Left ventricle myocardium superior (tissue), 1 donor: Measurements from ENCODE around the gene TRIM56. TPM values are rescaled to one million over a fixed set of nuclear protein-coding genes. Genes with fewer than 3 reads are reported as not detected.
"Not testable (repeated sequence)": the region's sequence is repeated elsewhere in the genome, so short reads cannot be mapped to it uniquely, and the experiment has no call there.

Experiments
- ATAC-seq: fragments of 200-7000 bp; cut with Tn5 transposase; one replicate; pipeline ENCODE4 v1.9.1; 2020; ENCODE audit warnings: mild to moderate bottlenecking, moderate library complexity
- DNase-seq: peaks from one replicate; pipeline ENCODE4 v3.0.0-alpha.2; 2020
- intact Hi-C: fragments of 100-400 bp; cut with micrococcal nuclease; formaldehyde crosslinking; loops from one replicate; pipeline ENCODE4 v1.11.0; 2022
- total RNA-seq: library from RNA; stranded (reverse); fragmentation: NEBNext Ultra II Directional; extraction: Animal tissue kit (Norgen Biotek cat#: 25700); gene quantifications from one replicate; pipeline ENCODE4 v1.2.1, GENCODE V29; 2021
- donor health status: DM: no; HTN: yes; CAD: no; lungs with severe emphysema.

The TRIM56 gene
- total RNA-seq, 1 donor from 2014 or later = 16.6 TPM

DNA sequence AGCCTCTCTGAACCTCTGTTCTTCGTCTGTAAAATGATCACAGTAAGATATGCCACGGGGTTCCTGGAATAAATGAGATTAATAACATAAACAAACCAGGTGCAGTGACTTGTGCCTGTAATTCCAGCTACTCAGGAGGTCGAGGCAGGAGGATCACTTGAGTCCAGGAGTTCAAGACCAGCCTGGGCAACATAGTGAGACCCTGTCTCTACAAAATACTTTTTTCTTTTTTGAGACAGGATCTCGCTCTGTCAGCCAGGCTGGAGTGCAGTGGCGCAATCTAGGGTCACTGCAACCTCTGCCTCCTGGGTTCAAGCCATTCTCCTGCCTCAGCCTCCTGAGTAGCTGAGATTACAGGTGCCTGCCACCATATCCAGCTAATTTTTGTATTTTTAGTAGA is 20.0 kb downstream of the TRIM56 start:
- ATAC-seq, DNase-seq, intact Hi-C loops: not testable (repeated sequence)

DNA sequence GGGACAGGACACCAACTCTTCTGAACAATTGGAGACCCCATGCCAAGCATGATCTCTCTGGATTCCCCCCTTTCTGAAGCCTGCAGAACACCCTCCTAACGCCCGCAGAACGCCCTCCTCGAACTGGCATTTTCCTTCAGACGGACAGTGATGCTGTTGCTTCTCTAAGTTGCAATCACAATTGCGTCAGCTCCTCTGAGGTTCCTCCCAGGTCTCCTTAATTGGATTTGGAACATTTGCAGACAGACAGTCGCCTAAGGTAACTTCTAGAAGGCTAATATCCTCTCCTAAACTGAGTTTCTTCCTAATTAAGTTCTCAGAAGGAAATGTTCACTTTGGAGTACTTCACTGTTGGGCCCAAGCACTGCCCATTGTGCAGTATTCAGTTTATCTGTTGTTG is 21.1 kb downstream of the TRIM56 start:
- no peak for DNase-seq
- no peak for ATAC-seq
- intact Hi-C loops = no loop called here

DNA sequence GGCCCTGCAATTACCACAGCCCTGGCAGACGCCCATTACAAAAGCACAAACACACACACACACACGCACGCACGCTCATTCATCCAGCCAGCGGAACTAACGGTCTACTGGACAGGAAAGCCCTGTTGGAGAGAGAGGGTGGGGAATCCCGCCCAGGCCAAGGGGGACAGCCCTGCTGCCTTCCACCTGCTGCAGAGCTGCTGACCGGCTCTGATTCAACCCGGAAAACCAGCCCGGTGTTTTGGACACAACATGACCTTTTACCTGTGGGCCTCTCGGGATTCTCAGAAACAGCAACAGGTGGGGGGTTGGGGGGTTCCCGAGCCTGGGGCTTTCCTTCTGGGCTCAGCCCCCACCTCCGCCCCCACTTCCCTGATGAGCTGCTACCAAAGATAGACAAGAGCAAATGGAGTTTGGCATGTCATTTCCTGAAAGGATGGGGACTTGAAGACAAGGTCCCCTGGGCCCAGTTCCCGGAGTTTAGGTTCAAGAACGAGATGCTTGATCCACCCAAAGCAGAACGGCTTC is 23.1 kb downstream of the TRIM56 start:
- intact Hi-C loops = no loop called here
- ATAC-seq (peak; percentile 57), DNase-seq (peak; percentile 67)

DNA sequence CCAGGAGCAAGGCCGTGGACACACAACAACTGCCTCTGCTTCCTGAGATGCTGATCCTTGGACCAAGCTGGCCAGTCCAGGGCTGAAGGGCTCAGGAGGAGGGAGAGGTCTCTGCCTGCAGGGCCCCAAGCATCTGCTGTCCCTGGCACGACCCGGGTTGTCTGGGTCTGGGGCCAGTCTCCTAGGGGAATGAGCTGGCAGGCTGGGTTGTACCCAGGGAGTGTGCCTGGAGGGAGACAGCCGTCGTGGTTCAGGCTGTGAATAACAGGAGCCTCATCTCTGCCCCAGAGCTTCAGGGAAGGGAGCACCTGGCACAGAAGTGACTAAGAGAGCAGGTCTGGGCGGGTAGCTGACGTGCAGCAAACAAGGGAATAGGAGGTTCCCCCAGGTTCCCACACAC is 23.7 kb downstream of the TRIM56 start:
- ATAC-seq = no peak
- DNase-seq = no peak
- intact Hi-C loops = no loop called here

DNA sequence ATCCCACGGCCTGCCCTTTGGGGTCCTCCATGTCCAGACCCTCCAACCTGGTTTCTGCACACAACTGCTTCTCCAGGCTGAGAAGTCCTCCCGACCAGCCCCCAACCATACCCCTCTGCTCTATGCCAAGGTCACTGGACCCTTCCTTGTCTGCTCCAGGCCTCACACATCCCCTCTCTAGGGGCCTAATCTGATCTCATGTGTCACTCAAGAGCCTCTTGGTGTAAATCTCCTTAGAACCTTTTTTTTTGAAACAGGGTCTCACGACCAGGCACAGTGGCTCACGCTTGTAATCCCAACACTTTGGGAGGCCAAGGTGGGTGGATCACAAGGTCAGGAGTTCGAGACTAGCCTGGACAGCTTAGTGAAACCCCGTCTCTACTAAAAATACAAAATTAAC is 24.1 kb downstream of the TRIM56 start:
- intact Hi-C loops = no loop called here
- no peak for ATAC-seq
- no peak for DNase-seq

DNA sequence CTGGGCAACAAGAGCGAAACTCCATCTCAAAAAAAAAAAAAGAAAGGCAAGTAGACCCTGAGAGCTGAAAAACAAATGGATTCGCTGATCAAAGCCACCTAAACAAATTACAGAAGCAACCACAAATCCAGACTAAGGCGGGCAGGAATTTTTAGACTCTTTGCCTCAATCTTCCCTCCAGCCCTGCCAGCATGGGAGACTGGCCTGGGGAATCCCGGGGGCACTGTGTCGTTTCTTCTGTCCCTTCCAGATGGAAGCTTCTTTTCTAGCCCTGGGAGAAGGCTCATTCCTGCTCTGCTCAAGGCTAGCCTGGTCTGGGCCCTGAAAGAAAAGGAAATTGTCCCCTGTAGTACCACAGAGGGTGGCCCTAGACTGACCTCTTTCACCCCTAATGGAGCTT is 26.0 kb downstream of the TRIM56 start:
- DNase-seq (no peak), ATAC-seq (no peak)
- intact Hi-C loops = no loop called here

DNA sequence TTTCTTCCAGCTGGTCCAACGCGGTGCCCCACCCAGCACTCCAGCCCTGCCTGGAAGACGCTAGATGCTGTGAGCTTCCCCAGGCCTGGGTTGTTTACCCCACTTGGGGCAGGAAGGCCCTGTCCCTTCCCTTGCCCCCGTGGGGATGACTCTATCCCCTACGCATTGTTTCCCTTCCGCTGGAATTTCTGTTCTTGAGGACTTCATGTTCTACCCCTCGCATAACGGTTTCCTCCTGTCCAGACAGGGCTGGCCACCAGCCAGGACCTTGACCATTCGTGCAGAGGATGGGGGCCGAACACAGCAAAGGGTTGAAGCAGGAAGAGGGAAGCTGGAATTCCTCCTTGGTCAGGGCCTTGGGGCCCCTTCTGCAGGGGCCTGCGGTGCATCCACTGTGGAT is 27.0 kb downstream of the TRIM56 start:
- ATAC-seq (peak; percentile 86), DNase-seq (peak; percentile 86)
- intact Hi-C loops = no loop called here

DNA sequence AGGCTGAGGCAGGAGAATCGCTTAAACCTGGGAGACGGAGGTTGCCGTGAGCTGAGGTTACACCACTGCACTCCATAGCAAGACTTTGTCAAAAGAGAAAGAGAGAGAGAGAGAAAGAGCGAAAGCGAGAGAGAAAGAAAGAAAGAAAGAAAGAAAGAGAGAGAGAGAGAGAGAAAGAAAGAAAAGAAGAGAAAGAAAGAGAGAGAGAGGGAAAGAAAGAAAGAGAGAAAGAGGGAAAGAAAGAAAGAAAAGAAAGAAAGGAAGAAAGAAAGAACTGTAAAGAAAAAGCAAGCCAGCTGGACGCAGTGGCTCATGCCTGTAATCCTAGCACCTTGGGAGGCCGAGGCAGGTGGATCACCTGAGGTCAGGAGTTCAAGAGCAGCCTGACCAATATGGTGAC is 27.9 kb downstream of the TRIM56 start:
- intact Hi-C loops, ATAC-seq, DNase-seq: not testable (repeated sequence)

DNA sequence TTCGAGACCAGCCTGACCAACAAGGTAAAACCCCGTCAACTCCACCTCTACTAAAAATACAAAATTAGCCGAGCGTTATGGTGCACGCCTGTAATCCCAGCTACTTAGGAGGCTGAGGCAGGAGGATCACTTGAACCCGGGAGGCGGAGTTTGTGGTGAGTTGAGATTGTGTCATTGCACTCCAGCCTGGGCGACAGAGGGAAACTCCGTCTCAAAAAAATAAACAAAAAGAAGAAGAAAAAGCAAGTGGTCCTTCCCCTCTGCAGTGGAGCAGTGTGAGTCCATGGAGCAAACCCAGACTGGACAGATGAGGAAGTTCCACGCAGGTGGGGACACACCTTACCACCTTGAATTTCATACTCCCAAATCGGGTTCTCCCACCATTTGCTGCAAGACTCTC is 28.6 kb downstream of the TRIM56 start:
- no peak for ATAC-seq
- DNase-seq = no peak
- intact Hi-C loops = no loop called here

DNA sequence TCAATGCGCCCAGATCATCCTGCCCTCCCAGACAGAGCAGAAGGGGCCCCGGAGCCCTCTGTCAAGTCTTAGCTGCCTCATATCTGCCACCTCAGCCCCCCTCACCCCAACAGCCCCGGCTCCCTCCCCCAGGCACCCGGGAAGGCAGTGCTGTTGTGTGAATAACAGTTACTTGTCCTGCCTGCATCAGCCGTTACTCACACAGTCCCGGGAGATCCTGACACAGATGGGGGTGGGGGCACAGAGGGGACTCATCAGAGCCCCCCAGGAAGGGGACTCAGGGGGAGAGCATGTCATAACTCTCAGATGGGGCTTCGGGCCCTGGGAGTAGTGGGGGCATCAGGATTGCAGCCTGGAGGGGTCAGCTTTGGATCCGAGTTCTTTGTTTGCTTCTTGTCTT is 29.2 kb downstream of the TRIM56 start:
- intact Hi-C loops = no loop called here
- ATAC-seq = no peak
- no peak for DNase-seq

DNA sequence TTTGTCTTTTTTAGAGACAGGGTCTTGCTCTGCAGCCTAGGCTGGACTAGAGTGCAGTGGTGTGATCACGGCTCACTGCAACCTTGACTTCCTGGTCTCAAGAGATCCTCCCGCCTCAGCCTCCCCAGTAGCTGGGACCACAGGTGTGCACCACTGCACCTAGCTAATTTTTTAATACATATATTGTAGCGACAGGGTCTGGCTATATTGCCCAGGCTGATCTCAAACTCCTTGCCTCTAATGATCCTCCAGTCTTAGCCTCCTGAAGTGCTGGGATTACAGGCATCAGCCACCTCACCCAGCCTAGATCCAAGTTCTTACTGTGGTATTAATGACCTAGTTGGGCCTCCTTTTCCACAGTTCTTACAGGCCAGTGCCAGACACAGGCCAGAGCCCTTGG is 29.9 kb downstream of the TRIM56 start:
- DNase-seq (no peak), ATAC-seq (no peak)
- intact Hi-C loops = no loop called here

DNA sequence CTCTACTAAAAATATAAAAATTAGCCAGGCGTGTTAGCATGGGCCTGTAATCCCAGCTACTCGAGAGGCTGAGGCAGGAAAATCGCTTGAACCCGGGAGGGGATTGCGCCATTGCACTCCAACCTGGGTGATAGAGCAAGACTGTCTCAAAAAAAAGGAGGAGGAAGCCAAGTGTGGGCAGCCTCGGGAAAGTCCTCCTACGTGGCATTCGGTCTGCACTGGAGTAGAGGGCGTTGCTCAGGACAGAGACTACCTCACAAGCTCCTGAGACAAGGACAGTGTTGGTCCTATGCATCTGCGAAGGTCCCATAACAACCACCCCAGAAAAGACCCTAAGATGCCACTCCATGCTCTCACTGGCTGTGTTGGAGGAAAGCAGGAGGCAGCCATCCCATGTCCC is 31.6 kb downstream of the TRIM56 start:
- ATAC-seq = no peak
- DNase-seq = no peak
- intact Hi-C loops = no loop called here

DNA sequence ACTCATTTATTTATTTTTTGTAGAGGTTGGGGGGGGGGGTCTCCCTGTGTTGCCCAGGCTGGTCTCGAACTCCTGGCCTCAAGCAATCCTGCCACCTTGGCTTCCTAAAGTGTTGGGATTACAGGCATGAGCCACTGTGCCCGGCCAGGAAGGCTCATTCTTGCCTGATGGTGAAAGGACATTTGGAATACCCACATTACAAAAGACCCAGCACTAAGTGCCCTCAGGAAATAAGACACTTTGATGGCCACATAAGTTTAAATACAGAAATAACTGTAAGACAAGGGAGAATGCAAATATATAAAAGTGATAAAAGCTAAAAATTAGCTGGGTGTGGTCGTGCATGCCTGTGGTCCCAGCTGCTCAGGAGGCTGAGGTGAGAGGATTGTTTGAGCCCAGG is 33.6 kb downstream of the TRIM56 start:
- DNase-seq = no peak

DNA sequence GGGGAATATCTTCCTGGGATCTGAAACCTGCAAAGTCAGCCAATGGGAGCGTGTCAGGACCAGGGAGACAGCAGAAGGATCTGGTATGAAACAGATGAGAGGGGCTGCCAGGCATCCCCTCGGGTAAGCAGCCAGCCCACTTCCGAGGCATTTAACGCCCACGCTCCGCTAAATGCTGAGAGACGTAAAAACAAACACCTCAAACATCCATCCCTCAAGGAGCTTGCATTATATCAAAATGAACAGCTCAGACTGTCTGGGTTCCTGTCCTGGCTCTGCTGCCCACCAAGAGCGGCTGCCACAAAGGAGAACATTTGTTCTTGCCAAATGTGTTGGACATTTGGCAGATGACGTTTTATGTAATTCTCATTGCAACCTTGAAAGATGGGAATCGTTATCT is 34.6 kb downstream of the TRIM56 start:
- DNase-seq (no peak), ATAC-seq (no peak)
- intact Hi-C loops = no loop called here

More for the DNA sequence above, 33.6 kb downstream of the TRIM56 start:
- no peak for ATAC-seq
- intact Hi-C loops = no loop called here

DNA sequence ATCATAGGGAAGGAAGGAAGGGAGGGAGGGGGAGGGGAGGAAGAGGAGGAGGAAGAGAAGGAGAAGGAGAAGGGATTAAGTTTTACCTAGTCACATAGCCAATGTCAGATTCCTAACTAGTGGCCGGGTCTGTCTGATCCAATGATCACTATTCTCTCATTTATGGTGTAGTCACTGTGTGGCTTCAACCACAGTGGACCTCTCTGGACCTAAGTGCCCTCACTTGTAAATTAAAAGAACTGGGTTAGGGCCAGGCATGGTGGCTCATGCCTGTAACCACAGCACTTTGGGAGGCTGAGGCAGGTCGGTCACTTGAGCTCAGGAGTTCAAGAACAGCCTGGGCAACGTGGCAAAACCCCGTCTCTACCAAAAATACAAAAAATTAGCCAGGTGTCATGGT is 35.0 kb downstream of the TRIM56 start:
- ATAC-seq (no peak), DNase-seq (no peak)
- intact Hi-C loops = no loop called here

DNA sequence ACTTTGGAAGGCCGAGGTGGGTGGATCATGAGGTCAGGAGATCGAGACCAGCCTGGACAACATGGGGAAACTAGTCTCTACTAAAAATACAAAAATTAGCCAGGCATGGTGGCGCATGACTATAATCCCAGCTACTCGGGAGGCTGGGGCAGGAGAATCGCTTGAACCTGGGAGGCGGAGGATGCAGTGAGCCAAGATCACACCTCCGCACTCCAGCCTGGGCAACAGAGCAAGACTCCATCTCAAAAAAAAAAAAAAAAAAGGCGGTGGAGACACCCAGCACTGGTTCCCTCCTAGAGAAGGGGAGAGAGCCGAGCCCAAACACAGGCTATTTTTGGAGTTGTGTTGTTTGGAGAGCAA is 36.3 kb downstream of the TRIM56 start:
- intact Hi-C loops, ATAC-seq, DNase-seq: not testable (repeated sequence)

DNA sequence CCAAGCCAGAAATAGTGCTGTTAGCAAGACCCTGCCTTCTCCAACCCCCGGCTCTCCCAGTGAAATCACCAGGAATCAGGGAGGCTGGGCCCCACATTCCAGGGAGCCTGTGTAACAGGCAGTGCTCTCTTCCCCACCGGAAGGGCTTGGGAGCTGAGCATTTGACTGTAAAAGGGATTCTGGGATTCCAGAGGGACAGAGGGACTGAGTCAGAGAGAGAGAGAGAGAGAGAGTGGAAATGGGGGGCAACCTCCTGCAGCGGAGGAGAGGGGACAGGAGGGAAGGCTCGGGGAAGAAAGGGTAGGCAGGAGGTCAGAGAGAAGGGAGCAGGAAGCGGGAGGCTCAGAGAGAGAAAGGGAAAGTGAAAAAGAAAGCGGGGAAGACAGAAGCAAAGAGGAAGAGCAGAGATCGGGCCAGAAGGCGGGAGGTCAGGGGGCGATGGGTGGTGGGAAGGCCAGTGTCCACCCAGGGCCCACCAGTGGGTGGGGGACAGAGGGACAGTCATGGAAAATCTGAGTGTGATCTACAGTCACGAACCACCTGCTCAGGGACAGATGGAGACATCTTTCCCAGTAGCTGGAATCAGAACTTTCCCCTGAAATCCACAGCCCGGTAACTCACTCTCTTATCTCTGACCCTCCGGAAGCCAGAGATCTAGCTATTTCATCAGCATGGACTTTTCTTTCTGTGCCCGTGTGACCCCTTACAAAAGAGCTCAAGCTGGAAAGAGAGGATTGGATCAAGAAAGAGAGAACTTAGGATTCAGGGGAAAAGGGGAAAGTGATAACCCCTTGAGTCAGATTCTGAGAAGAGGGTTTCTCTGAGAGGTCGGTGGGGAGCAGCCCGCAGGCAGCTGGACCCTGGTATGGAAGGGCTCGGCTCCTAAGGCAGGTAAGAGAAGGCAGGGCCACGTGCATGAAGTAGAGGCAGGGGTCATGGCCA is 37.0 kb downstream of the TRIM56 start:
- ATAC-seq (peak; percentile 81), DNase-seq (peak; percentile 75)
- intact Hi-C loops = no loop called here

DNA sequence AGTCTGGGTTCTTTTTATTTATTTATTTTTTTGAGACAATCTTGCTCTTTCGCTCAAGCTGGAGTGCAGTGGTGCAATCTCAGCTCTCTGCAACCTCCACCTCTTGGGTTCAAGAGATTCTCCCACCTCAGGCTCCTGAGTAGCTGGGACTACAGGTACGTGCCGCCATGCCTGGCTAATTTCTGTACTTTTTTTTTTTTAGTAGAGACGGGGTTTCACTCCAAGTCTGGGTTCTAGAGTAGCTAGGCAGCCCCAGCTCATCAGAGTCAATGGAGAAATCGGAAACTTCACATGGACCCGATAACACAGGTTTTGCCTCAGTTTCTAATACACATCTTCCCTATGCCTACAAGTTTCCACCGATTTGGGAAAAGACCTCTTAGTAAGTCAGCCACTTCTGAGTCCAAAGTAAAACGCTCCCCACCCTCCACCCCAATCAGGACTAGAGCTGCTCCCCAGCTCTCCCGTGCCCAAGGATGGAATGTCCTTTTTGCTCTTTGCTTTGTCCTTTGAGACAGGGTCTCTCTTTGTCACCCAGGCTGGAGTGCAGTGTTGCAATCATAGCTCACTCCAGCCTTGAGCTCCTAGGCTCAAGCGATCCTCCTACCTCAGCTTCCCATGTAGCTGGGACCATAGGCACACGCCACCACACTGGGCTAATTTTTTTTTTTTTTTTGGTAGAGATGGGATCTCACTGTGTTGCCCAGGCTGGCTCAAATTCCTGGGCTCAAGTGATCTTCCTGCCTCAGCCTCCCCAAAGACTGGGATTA is 37.8 kb downstream of the TRIM56 start:
- intact Hi-C loops = no loop called here
- DNase-seq (no peak), ATAC-seq (no peak)

DNA sequence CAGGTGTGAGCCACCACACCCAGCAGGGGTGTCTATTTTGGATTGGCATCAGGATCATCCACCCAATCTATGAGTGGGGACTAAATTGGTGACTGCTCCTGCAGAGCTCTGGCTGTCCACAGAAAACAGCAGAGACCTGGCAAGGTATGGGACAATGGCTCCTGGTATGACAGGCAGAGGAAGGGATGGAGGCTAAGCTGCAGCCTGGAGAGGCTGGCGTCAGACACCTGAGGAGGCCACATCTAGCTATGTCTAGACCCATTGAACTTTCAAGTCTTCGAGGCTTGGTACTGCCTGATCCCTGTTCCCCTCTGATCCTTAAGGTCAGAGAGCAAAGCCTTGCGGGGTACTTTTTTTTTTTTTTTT is 38.4 kb downstream of the TRIM56 start:
- intact Hi-C loops = no loop called here
- DNase-seq = no peak
- no peak for ATAC-seq

DNA sequence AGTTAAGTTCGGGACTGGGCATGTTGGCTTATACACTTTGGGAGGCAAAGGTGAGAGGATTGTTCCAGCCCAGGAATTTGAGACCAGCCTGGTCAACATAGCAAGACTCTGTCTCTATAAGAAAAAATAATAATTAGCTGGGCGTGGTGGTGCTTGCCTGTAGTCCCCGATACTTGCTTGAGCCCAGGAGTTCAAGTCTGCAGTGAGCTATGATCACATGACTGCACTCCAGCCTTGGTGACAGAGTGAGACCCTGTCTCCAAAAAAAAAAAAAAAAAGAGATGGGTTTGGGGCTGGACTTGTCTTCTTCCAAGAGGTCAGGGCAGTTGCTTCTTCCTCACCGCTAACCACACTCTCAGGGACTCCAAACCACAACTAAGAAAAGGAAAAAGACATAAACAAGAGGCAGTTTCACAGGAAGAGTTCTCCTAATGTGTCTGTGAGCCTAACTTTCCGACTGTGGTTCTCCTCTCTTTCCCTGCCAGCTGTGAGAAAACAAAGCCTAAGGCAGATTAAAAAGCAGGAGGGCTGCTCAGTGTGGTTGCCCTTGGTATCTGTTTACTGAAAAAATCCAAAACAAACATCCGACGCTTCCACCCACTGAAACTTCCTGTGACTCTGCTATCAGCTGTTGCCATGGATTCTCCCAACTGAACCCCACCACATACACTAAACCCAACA is 39.2 kb downstream of the TRIM56 start:
- no peak for DNase-seq
- ATAC-seq = no peak
- intact Hi-C loops = no loop called here
